NCI-H1092 (cell line): ENCODE results near the gene FRMPD1.

Experiments used
- DNase-seq: peaks from one replicate; lab custom pipeline; 2025; lab: John Stamatoyannopoulos, UW

FRMPD1 gene

GRCh38 chr9:37683531-37684371 lies 33.0 kb downstream of the FRMPD1 start:
- no peak for DNase-seq

GRCh38 chr9:37692622-37693221 lies 42.0 kb downstream of the FRMPD1 start:
- no peak for DNase-seq

- no peak for DNase-seq
Measured at GRCh38 chr9:37693260-37693659, 42.5 kb downstream of the FRMPD1 start.

- no peak for DNase-seq
Measured at GRCh38 chr9:37694355-37694754, 43.6 kb downstream of the FRMPD1 start.

GRCh38 chr9:37696528-37696927 lies 45.8 kb downstream of the FRMPD1 start:
- DNase-seq = no peak

- DNase-seq = no peak
Measured at GRCh38 chr9:37700131-37700530, 49.4 kb downstream of the FRMPD1 start.

GRCh38 chr9:37700900-37701299 lies 50.1 kb downstream of the FRMPD1 start:
- no peak for DNase-seq

GRCh38 chr9:37705787-37706186 lies 55.0 kb downstream of the FRMPD1 start:
- DNase-seq = no peak

- DNase-seq = no peak
Measured at GRCh38 chr9:37706290-37706689, 55.5 kb downstream of the FRMPD1 start.

GRCh38 chr9:37707748-37708147 lies 57.0 kb downstream of the FRMPD1 start:
- no peak for DNase-seq

GRCh38 chr9:37710046-37710445 lies 59.3 kb downstream of the FRMPD1 start:
- no peak for DNase-seq

- DNase-seq = no peak
Measured at GRCh38 chr9:37715260-37715659, 64.5 kb downstream of the FRMPD1 start.

- DNase-seq = no peak
Measured at GRCh38 chr9:37715991-37716505, 65.3 kb downstream of the FRMPD1 start.

GRCh38 chr9:37719526-37719925 lies 68.8 kb downstream of the FRMPD1 start:
- no peak for DNase-seq

- no peak for DNase-seq
Measured at GRCh38 chr9:37727013-37727412, 76.3 kb downstream of the FRMPD1 start.

- no peak for DNase-seq
Measured at GRCh38 chr9:37729499-37729898, 78.7 kb downstream of the FRMPD1 start.

- no peak for DNase-seq
Measured at GRCh38 chr9:37730256-37730655, 79.5 kb downstream of the FRMPD1 start.

- DNase-seq = no peak
Measured at GRCh38 chr9:37730839-37731238, 80.1 kb downstream of the FRMPD1 start.

- DNase-seq = peak; percentile 47
Measured at GRCh38 chr9:37732086-37732741, 81.5 kb downstream of the FRMPD1 start.

GRCh38 chr9:37732952-37733351 lies 82.2 kb downstream of the FRMPD1 start:
- no peak for DNase-seq

GRCh38 chr9:37739222-37739621 lies 88.5 kb downstream of the FRMPD1 start:
- no peak for DNase-seq

- DNase-seq = no peak
Measured at GRCh38 chr9:37740128-37740527, 89.4 kb downstream of the FRMPD1 start.
